Subcutaneous abdominal adipose tissue (tissue), 5 donors: ENCODE measurements around the gene SUPT7L.

Source experiments
- H3K27ac ChIP-seq: one replicate; pipeline ENCODE4 v1.7.0; 2013; ENCODE audit warnings: low read depth, mild to moderate bottlenecking, inconsistent platforms, low read length, moderate library complexity
- H3K27me3 ChIP-seq, 5 donors: one replicate each; pipeline ENCODE4 v1.7.0; 2013; ENCODE audit warnings: low read length in 5 of 5, inconsistent platforms in 1 of 5; ENCODE audit not compliant: control insufficient read depth in 5 of 5, insufficient read depth in 4 of 5
- H3K36me3 ChIP-seq, 5 donors: one replicate each; pipeline ENCODE4 v1.7.0; 2013; ENCODE audit warnings: low read length in 5 of 5; ENCODE audit not compliant: control insufficient read depth in 5 of 5, insufficient read depth in 5 of 5
- H3K4me1 ChIP-seq, 5 donors: one replicate each; pipeline ENCODE4 v1.7.0; 2013; ENCODE audit warnings: low read length in 5 of 5, mild to moderate bottlenecking in 3 of 5, moderate library complexity in 1 of 5; ENCODE audit not compliant: control insufficient read depth in 5 of 5, insufficient read depth in 5 of 5
- H3K4me3 ChIP-seq, 5 donors: one replicate each; pipeline ENCODE4 v1.7.0; 2013; ENCODE audit warnings: low read length in 5 of 5, low read depth in 1 of 5
- H3K9ac ChIP-seq, 5 donors: one replicate each; pipeline ENCODE4 v1.7.0; 2013; ENCODE audit warnings: low read length in 5 of 5, mild to moderate bottlenecking in 4 of 5, moderate library complexity in 3 of 5
- H3K9me3 ChIP-seq, 5 donors: one replicate each; pipeline ENCODE4 v1.7.0; 2013; ENCODE audit warnings: low read length in 5 of 5; ENCODE audit not compliant: control insufficient read depth in 5 of 5
- donor health status: healthy.
- donor health status: healthy.
- donor health status: healthy.
- donor health status: healthy.
- donor health status: healthy.

The SUPT7L gene

DNA sequence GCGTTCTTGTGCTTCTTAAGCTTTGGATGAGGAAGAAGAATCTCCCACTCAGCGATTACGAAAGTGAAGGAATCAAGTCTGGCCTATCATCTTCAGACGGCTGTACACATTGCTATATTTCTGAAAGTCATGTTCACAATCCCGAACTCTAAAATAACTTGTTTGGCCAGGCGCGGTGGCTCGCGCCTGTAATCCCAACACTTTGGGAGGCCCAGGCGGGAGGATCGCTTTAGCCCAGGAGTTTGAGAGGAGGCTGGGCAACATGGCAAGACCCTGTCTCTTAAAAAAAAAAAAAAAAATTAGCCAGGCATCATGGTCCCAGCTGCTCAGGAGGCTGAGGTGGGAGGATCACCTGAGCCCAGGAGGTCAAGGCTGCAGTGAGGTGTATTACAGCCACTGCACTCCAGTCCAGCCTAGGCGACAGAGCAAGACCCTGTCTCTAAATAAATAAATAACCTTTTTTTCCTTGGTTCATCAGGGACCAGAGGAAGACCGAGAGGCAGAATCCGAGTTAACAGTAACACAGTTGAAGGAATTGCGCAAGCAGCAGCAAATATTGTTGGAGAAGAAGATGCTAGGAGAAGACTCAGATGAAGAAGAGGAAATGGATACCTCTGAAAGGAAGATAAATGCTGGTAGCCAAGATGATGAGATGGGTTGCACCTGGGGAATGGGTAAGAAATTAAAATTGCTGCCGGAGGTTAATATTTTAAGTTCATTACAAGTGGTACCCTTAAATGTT is 1.4 kb upstream of the SUPT7L start:
- Histone ChIP-seq H3K27me3 (no peaks in the 10 kb centered on the region), H3K4me1 (peaks cover 4 to 29% (median 24%) of the 10 kb centered on the region in 5 donors), H3K9me3 (no peaks in the 10 kb centered on the region), H3K36me3 (peaks cover 26 to 44% (median 38%) of the 10 kb centered on the region in 5 donors), H3K4me3 (peak overlapping the region; percentile 88 to 100 (median 97)), H3K27ac (peak overlapping the region; percentile 95), H3K9ac (peak overlapping the region; percentile 96 to 99 (median 96))

DNA sequence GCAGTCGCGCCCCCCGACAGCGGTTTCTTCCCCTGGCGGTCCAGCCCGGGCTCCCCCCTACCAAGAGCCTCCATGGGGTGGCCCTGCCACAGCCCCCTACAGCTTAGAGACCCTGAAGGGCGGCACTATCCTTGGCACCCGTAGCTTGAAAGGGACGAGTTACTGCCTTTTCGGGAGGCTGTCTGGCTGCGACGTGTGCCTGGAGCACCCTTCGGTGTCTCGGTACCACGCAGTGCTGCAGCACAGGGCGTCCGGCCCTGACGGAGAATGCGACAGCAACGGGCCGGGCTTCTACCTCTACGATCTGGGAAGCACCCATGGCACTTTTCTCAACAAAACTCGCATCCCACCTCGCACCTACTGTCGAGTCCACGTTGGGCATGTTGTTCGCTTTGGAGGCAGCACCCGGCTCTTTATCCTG is 750 bp upstream of the SUPT7L start:
- H3K4me1 ChIP-seq, result peaks cover 4 to 29% (median 27%) of the 10 kb centered on the region in 5 donors
- no peaks in the 10 kb centered on the region for H3K9me3 ChIP-seq
- peak overlapping the region; percentile 95 for H3K27ac ChIP-seq
- H3K27me3 ChIP-seq, result no peaks in the 10 kb centered on the region
- peak overlapping the region; percentile 88 to 100 (median 97) for H3K4me3 ChIP-seq
- H3K36me3 ChIP-seq, result peaks cover 30 to 44% (median 39%) of the 10 kb centered on the region in 5 donors
- H3K9ac ChIP-seq, result peak overlapping the region; percentile 96 to 99 (median 96)

DNA sequence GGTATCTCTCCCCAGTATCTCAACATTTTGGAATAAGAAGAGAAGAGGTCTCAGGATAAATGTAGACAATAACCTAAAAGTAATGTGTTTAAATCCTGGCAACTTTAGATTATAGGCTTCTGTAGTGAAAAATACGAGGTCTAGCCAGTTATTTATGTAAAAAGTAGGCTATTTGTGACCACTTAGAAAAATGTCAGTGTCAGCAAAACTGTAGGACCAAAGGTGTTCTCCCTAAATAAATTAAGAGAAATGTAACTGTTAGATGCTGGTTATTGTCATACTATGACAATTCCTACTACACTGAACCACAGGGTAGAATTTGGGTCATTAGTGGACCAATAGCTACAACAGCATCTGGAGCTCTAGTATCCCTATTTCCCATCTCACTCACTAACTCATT is 2.0 kb downstream of the SUPT7L start:
- H3K9ac ChIP-seq, result no peak overlapping the region
- no peak overlapping the region for H3K27ac ChIP-seq
- H3K36me3 ChIP-seq, result peaks cover 23 to 47% (median 43%) of the 10 kb centered on the region in 5 donors
- H3K9me3 ChIP-seq, result no peaks in the 10 kb centered on the region
- H3K4me3 ChIP-seq, result no peak overlapping the region
- peaks cover 4 to 27% (median 27%) of the 10 kb centered on the region in 5 donors for H3K4me1 ChIP-seq
- H3K27me3 ChIP-seq, result no peaks in the 10 kb centered on the region

DNA sequence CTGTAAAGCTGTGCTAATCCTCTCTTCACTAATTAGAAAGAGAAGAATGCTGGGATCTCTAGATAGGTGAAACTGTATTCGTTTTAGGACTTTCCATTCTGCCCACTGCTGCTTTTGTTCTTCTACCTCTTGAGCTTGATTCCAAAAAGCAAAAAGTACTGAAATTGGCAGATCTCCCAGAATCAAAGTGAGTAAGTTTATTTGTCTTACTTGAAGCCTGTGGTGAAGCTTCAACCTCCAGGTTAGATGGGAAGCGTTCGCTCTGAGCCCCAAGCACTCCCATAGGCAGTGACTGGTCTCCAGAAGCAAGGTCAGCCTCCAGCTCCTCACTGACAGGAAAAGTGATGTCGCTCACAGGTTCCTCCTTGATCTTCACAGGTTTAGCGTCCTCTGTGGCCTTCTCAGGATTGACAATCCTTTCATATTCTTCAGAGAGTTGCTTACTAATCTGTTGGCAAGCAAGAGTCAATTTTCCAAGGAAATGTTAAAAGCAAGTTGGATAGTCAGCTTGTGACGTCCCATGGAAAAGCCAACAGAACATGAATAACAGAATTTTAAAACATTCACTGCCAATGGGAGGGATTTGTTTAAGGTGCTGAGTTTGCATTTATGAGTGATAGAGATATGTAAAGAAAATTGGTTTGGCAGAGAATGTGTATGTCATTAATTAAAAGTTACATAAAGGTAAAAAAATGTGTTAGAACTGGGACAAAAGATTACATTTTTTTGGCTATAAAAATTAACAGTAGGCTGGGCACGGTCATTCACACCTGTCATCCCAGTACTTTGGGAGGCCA is 8.1 kb downstream of the SUPT7L start:
- H3K4me1 ChIP-seq, result peaks cover 0 to 2% (median 0%) of the 10 kb centered on the region in 5 donors
- H3K27ac ChIP-seq, result no peak overlapping the region
- H3K36me3 ChIP-seq, result peaks cover 57 to 85% (median 79%) of the 10 kb centered on the region in 5 donors

DNA sequence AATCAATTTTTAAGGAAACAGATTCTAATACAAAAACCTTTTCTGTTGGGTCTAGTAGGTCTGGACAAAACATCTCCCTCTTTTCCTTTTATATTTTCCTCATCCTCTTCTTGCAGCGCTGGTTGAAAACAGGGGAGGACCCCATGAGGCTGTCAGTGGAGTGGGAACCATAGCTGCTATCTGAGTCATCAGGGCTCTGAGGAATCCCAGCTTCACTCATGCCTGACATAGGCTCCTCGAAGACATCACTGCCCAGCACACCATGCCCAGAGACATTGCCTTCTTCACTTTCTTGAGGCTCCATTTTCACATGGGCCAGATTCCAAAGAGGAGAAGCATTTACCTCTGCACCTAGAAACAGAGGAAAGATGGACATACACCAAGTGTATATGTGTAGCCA is 10.0 kb downstream of the SUPT7L start:
- H3K4me1 ChIP-seq, result no peaks in the 10 kb centered on the region
- peak overlapping the region in 1 of 5 donors; percentile 2 for H3K9ac ChIP-seq
- H3K27ac ChIP-seq, result no peak overlapping the region
- no peaks in the 10 kb centered on the region for H3K9me3 ChIP-seq
- H3K36me3 ChIP-seq, result peaks cover 58 to 90% (median 82%) of the 10 kb centered on the region in 5 donors
- no peak overlapping the region for H3K4me3 ChIP-seq
- no peaks in the 10 kb centered on the region for H3K27me3 ChIP-seq

More for the DNA sequence above, 8.1 kb downstream of the SUPT7L start:
- Histone ChIP-seq H3K27me3 (no peaks in the 10 kb centered on the region), H3K4me3 (no peak overlapping the region), H3K9me3 (no peaks in the 10 kb centered on the region), H3K9ac (no peak overlapping the region)

DNA sequence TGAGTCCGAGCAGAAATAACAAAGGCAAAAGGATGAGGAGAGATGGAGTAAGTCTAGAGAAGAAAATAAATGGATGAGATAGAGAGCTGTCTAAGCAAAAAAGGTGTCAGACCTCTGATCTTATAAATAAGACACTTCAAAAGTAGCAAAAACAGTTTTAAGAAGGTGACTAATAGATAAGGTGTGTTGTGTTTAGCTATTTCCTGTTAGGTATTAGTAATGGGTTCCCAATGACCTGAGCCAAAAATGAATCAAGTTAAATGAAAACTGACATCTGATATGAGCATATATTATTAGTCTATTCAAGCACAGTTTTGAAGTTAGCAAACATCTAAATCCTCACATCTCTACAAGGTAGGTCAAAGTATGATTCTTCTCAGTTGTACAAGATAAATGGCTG is 10.6 kb downstream of the SUPT7L start:
- no peak overlapping the region for H3K4me3 ChIP-seq
- no peak overlapping the region for H3K9ac ChIP-seq
- H3K27ac ChIP-seq, result no peak overlapping the region
- no peaks in the 10 kb centered on the region for H3K27me3 ChIP-seq
- no peaks in the 10 kb centered on the region for H3K9me3 ChIP-seq
- no peaks in the 10 kb centered on the region for H3K4me1 ChIP-seq
- peaks cover 60 to 95% (median 88%) of the 10 kb centered on the region in 5 donors for H3K36me3 ChIP-seq

DNA sequence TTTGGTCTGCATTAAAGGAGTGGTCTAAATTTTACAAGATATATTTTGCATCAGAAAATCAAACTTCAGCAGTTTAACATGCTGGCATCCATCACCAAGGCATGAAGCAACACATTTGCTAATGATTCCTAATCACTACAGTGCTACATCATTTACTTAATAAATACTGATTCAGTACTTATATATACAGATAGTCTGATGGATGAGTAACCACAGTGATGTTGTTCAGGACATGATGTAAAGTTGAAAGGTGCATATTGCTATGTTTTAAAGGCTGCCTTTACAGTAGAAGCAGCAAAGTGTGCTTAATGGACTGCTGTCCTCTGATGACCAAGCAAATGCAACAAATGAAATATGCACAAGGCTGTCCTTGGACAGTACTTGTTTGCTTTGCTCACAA is 11.1 kb downstream of the SUPT7L start:
- Histone ChIP-seq H3K27me3 (no peaks in the 10 kb centered on the region), H3K27ac (no peak overlapping the region), H3K9me3 (no peaks in the 10 kb centered on the region), H3K4me1 (no peaks in the 10 kb centered on the region), H3K4me3 (no peak overlapping the region), H3K9ac (no peak overlapping the region), H3K36me3 (peaks cover 65 to 95% (median 88%) of the 10 kb centered on the region in 5 donors)

DNA sequence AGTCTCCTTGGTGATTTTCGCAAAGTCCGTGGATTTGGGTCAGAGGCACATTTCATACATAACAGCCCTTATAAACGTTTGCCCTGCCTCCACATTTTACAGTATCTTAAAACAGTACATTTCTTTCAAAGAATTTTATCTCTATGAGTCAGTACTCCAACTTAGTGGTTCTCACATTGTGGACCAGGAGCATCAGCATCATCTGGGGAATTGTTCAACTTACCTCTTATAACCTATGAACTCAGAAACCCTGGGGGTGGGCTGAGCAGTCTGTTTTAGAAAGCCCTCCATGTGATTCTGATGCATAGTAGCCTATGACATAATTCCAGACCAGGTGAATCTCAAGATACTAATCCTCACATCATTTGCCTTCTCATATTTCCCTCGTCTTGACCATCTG is 12.4 kb downstream of the SUPT7L start:
- Histone ChIP-seq H3K36me3 (peaks cover 64 to 90% (median 83%) of the 10 kb centered on the region in 5 donors), H3K9me3 (no peaks in the 10 kb centered on the region), H3K9ac (no peak overlapping the region), H3K27ac (no peak overlapping the region), H3K4me3 (no peak overlapping the region), H3K4me1 (no peaks in the 10 kb centered on the region), H3K27me3 (no peaks in the 10 kb centered on the region)

DNA sequence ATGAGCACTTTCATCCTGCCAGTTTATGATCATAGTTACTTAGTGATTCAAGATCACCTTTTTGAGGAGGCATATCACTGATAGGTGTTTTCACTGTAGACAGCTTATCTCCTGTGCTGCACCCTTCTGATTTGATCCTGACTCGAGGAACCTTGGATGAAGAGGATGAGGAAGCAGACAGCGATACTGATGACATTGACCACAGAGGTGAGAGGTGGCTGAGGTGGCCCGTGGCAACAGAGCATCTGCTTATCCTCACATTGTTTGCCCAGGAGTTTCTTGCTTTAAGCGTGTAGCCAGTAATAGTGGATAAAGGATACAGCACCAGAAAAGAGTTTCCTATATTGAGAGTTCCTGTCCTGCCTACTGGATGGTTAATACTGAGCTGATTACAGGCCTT is 15.7 kb downstream of the SUPT7L start:
- Histone ChIP-seq H3K9ac (no peak overlapping the region), H3K4me1 (no peaks in the 10 kb centered on the region), H3K36me3 (peaks cover 46 to 80% (median 62%) of the 10 kb centered on the region in 5 donors), H3K9me3 (no peaks in the 10 kb centered on the region), H3K4me3 (no peak overlapping the region), H3K27me3 (no peaks in the 10 kb centered on the region), H3K27ac (no peak overlapping the region)

DNA sequence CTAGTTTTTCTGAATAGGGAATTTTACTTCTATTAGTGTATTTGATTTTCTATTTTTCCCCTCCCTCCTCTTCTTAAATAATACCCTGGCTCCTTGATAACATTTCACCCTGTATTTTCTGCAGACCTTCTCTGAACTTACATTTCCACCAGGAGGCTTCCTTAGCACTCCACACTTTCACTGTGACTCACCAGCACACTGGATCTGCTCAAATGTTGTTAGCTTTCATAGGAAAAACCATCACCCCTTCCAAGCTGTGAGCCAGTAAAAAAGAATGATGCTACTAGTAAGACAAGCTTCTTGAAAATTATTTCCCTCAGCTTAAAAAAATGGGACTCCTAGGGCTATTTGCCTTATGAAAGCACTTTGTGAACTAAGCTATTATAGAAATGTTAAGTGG is 16.1 kb downstream of the SUPT7L start:
- Histone ChIP-seq H3K27ac (no peak overlapping the region), H3K9ac (no peak overlapping the region), H3K9me3 (no peaks in the 10 kb centered on the region), H3K4me3 (no peak overlapping the region), H3K4me1 (no peaks in the 10 kb centered on the region), H3K27me3 (no peaks in the 10 kb centered on the region), H3K36me3 (peaks cover 42 to 80% (median 58%) of the 10 kb centered on the region in 5 donors)
